Epithelial cell of umbilical artery (primary cell): ENCODE results near the gene VAV1. TPM values are rescaled to one million over a fixed set of nuclear protein-coding genes. Genes with fewer than 3 reads are reported as not detected.

Experiments
- total RNA-seq: library from RNA; depleted of rRNA; stranded (reverse); fragments of >200 nt; gene quantifications from 2 replicates; pipeline ENCODE4 v1.2.3, GENCODE V29; 2014

Gene VAV1
- total RNA-seq, result not detected in 2 replicates

GRCh38 chr19:6772028-6772865 is at the start of gene VAV1:
Gene VAV1 (plus strand): TSS chr19:6772708. CDS start chr19:6772808, 100 bp downstream.

GRCh38 chr19:6737284-6737872 is 35.1 kb upstream of the VAV1 start, which contains the start of gene GPR108:
Gene GPR108 (minus strand): TSS chr19:6737580. CDS start chr19:6737576, 4 bp downstream.

GRCh38 chr19:6739390-6739882 is 33.1 kb upstream of the VAV1 start, which contains the start of gene TRIP10:
Gene TRIP10 (plus strand): TSS chr19:6739680. CDS start chr19:6739762, 82 bp downstream.

DNA sequence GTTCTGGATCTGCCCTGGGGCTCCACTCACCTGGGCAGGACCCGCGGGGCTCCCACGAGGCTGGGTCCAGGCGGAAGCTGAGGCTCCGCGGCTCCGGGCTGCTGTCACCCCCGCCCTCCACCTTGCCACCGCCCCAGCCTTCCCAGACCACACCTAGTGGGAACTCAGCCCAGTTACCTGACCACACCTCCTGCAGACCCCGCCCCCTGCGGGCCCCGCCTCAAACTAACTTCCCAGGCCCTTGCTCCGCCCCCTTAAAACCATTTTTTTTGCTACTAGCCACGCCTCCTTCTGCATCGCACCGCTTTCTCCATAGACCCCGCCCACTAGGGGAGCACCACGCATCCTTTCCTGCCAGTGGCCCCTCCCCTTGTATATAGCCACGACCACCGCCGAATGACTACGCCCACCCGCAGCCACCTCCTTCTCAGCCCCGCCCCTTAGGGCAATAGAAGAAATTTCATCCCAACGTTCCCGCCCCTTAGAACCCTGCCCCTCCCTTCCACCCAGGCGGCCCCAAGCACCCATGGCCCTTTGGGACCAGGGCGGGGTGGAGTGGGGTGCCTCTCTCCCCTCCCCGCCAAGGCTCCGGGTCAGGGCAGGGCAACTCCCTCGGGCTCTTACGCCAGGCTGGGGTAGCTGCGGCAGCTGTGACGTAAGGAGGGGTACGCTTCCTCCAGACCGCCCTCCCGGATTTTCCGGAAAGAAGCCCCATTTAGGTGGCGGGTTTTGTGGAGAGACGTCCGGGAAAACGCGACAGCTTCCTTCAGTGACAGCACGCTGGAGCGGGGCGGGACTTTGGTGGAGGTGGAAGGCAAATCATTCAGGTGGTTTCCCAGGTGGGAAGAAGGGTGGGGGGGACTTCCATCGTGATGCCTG is 4.9 kb upstream of the VAV1 start, which contains the start of gene SH2D3A:
Gene SH2D3A (minus strand): TSS at position 79 of the 879 bp plus-strand sequence. CDS start 3,687 bp downstream, outside the sequence.

DNA sequence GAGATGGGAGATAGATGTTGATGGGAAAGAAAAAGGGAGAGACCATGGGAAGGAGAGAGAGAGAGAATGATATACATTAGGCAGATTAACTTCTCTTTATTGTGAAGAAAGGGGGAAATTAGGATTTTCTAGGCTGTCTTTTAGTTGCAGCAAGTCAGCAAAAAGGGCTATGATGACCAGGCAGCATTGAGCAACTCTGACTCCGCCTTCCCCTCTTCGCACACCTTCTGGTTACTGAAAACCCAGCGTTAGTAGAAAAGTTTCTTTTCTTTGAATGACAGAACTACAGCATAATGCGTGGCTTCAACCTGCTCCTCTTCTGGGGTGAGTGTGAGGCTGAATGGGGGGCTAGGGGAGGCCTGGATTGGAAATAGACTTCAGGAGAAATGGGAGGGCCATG is 114.8 kb downstream of the VAV1 start, which contains the start of gene ADGRE1:
Gene ADGRE1 (plus strand): TSS at position 264 of the 400 bp plus-strand sequence. CDS start 30 bp downstream, at position 294.

Other genes with a start within 250 kb of the VAV1 start
- gene TNFSF9, start 241.7 kb upstream of the VAV1 start, total RNA-seq, result 0.30 and 0.65 TPM in 2 replicates
- not detected in 2 replicates for gene CD70, start 181.6 kb upstream of the VAV1 start, total RNA-seq
- gene TNFSF14, start 102.5 kb upstream of the VAV1 start, total RNA-seq, result not detected in 2 replicates
- gene C3, start 52.1 kb upstream of the VAV1 start, total RNA-seq, result 0.15 and 0.32 TPM in 2 replicates
- 35.7 and 40.6 TPM in 2 replicates for gene GPR108, start 35.1 kb upstream of the VAV1 start, total RNA-seq
- gene TRIP10, start 33.0 kb upstream of the VAV1 start, total RNA-seq, result 43.9 and 48.0 TPM in 2 replicates
- 0.61 TPM in 1 of 2 replicates, not detected in the other for gene SH2D3A, start 5.3 kb upstream of the VAV1 start, total RNA-seq
- not detected in 2 replicates for gene ADGRE1, start 114.9 kb downstream of the VAV1 start, total RNA-seq
- gene MBD3L2B, start 248.7 kb downstream of the VAV1 start, total RNA-seq, result not detected in 2 replicates